VCaP (cell line): Measurements from ENCODE around the gene PCDHA13.
"Not testable (repeated sequence)": the region's sequence is repeated elsewhere in the genome, so short reads cannot be mapped to it uniquely, and the experiment has no call there.

ENCODE experiments used
- H3K27ac ChIP-seq: fragments of 450-650 bp; 2 replicates; pipeline ENCODE4 v1.5.1; 2017
- TF ChIP-seq, protein P1 (sequence below): fragments of 450-650 bp; conservative IDR thresholded peaks from 2 replicates; pipeline ENCODE4 v1.5.1; 2017; ENCODE audit warnings: mild to moderate bottlenecking, moderate library complexity

Gene PCDHA13

GRCh38 chr5:140842798-140843733 is 38.9 kb upstream of the PCDHA13 start:
- TF ChIP-seq, protein P1, sequence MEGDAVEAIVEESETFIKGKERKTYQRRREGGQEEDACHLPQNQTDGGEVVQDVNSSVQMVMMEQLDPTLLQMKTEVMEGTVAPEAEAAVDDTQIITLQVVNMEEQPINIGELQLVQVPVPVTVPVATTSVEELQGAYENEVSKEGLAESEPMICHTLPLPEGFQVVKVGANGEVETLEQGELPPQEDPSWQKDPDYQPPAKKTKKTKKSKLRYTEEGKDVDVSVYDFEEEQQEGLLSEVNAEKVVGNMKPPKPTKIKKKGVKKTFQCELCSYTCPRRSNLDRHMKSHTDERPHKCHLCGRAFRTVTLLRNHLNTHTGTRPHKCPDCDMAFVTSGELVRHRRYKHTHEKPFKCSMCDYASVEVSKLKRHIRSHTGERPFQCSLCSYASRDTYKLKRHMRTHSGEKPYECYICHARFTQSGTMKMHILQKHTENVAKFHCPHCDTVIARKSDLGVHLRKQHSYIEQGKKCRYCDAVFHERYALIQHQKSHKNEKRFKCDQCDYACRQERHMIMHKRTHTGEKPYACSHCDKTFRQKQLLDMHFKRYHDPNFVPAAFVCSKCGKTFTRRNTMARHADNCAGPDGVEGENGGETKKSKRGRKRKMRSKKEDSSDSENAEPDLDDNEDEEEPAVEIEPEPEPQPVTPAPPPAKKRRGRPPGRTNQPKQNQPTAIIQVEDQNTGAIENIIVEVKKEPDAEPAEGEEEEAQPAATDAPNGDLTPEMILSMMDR, result no peak
- no peak overlapping the region for H3K27ac ChIP-seq

DNA sequence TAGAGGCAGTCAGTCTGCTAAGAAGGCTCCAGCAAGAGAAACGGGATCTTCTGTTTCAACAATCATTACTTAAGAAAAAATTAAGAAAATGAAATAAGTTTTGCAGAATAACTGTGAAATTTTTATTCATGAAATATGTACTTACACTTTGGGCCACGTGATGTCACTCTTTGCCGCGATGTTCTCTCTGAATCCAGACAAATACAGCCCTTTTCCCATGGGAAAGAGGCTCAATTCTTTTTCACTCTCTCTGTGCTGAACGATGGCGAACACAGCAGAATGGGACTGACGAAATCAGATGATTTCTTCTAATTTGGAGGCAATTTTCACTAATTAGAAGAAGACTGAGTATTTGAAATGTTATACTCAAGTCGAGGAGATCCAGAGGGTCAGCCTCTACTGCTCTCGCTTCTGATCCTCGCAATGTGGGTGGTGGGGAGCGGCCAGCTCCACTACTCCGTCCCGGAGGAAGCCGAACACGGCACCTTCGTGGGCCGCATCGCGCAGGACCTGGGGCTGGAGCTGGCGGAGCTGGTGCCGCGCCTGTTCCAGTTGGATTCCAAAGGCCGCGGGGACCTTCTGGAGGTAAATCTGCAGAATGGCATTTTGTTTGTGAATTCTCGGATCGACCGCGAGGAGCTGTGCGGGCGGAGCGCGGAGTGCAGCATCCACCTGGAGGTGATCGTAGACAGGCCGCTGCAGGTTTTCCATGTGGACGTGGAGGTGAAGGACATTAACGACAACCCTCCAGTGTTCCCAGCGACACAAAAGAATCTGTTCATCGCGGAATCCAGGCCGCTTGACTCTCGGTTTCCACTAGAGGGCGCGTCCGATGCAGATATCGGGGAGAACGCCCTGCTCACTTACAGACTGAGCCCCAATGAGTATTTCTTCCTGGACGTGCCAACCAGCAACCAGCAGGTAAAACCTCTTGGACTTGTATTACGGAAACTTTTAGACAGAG is 33.5 kb upstream of the PCDHA13 start, which contains the start of gene PCDHA9:
PCDHA9 (plus strand) TSS at position 244 of the 964 bp plus-strand sequence; CDS start at position 358, 114 bp downstream.
- not testable (repeated sequence) for H3K27ac ChIP-seq

- not testable (repeated sequence) for H3K27ac ChIP-seq
Measured at GRCh38 chr5:140849831-140850634, 31.9 kb upstream of the PCDHA13 start.

GRCh38 chr5:140855772-140856674 is 25.9 kb upstream of the PCDHA13 start, which contains the start of gene PCDHA10:
Gene PCDHA10 (plus strand): TSS chr5:140855897. CDS start chr5:140856049, 152 bp downstream.
- TF ChIP-seq, protein P1, result no peak
- H3K27ac ChIP-seq, result no peak within 1 kb of the TSS

- no peak overlapping the region for H3K27ac ChIP-seq
- TF ChIP-seq, protein P1, result no peak
Measured at GRCh38 chr5:140857177-140857986, 24.5 kb upstream of the PCDHA13 start.

DNA sequence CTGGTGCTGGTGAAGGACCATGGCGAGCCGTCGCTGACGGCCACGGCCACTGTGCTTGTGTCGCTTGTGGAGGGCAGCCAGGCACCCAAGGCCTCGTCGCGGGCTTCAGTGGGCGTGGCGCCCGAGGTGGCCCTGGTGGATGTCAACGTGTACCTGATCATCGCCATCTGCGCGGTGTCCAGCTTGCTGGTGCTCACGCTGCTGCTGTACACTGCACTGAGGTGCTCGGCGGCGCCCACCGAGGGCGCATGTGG is 24.0 kb upstream of the PCDHA13 start:
- no peak overlapping the region for H3K27ac ChIP-seq
- TF ChIP-seq, protein P1, result no peak
